HepG2 (cell line): ENCODE results near the gene FGF2. TPM values are rescaled to one million over a fixed set of nuclear protein-coding genes. Genes with fewer than 3 reads are reported as not detected.

ENCODE experiments used
- ATAC-seq: fragments of 200-7000 bp; cut with Tn5 transposase; 3 replicates; pipeline ENCODE4 v1.9.1; 2020; ENCODE audit warnings: mild to moderate bottlenecking, moderate library complexity
- BruUV-seq: library from RNA; stranded (reverse); fragments of 400-500 nt; replicated peaks from 2 replicates; lab custom pipeline; 2021; lab: Mats Ljungman, UMichigan
- CTCF ChIA-PET: fragments of 300-600 bp; formaldehyde crosslinking; extraction: SDS; loops from one replicate; lab custom pipeline; 2021; ENCODE audit warnings: low total read pairs, inconsistent platforms, low intra/inter-chr PET ratio; lab: Yijun Ruan, JAX
- POLR2A ChIA-PET: fragments of 350-600 bp; sonication (Branson Sonifier 250); formaldehyde crosslinking; loops from one replicate; lab custom pipeline; 2020; ENCODE audit warnings: antibody characterized with exemption, inconsistent platforms; lab: Yijun Ruan, JAX
- DNase-seq: peaks from one replicate; pipeline ENCODE4 v3.0.0-alpha.2; 2015; ENCODE audit warnings: low spot score
- FAIRE-seq: peaks from 3 replicates; lab custom pipeline; 2011; peaks lifted over from hg19 to GRCh38; lab: Jason Lieb, UNC
- H2AFZ ChIP-seq: one replicate; pipeline ENCODE4 v1.6.1; 2011; ENCODE audit warnings: low read length, inconsistent platforms
- H3K27ac ChIP-seq: fragments of 300-600 bp; 3 replicates; pipeline ENCODE4 v1.8.0; 2011; ENCODE audit warnings: mixed run types, mild to moderate bottlenecking, mixed read lengths, low read length, inconsistent platforms; ENCODE audit not compliant: insufficient read depth; ENCODE audit errors: extremely low read length
- H3K27me3 ChIP-seq, 2 experiments: fragments of 200-600 bp in 1 of 2; 2 replicates in 1 of 2; 3 replicates in 1 of 2; pipeline versions ENCODE4 v1.6.0 to v1.8.0; 2011; ENCODE audit warnings: low read length in 2 of 2, mild to moderate bottlenecking in 2 of 2, moderate library complexity in 2 of 2, inconsistent platforms in 1 of 2; ENCODE audit not compliant: insufficient read depth in 2 of 2, control insufficient read depth in 1 of 2
- H3K36me3 ChIP-seq, 2 experiments: fragments of 200-600 bp in 1 of 2; replicated peaks in 1 of 2; 2 replicates in 1 of 2; 3 replicates in 1 of 2; pipeline versions ENCODE4 v1.5.1 to v1.8.0; 2011; ENCODE audit warnings: low read length in 2 of 2, inconsistent platforms in 1 of 2; ENCODE audit not compliant: insufficient read depth in 2 of 2, control insufficient read depth in 1 of 2
- H3K4me1 ChIP-seq: 2 replicates; pipeline ENCODE4 v1.5.1; 2012; ENCODE audit warnings: low read length, inconsistent platforms; ENCODE audit not compliant: insufficient read depth
- H3K4me2 ChIP-seq: 2 replicates; pipeline ENCODE4 v1.6.0; 2011; ENCODE audit warnings: low read depth, low read length, inconsistent platforms
- H3K4me3 ChIP-seq, 3 experiments: fragments of 200-600 bp in 1 of 3; sonication (generic), shearing (Covaris generic) in 1 of 3; replicated peaks in 1 of 3; 2 replicates each; pipeline ENCODE4 v1.5.1; 2011 to 2016; ENCODE audit warnings: low read length in 3 of 3, inconsistent platforms in 2 of 3, low read depth in 2 of 3, mild to moderate bottlenecking in 2 of 3, control low read depth in 1 of 3, mixed read lengths in 1 of 3; ENCODE audit not compliant: insufficient read depth in 1 of 3
- H3K79me2 ChIP-seq: one replicate; pipeline ENCODE4 v1.6.1; 2011; ENCODE audit warnings: low read length, inconsistent platforms; ENCODE audit not compliant: insufficient read depth
- H3K9ac ChIP-seq: 2 replicates; pipeline ENCODE4 v1.6.0; 2011; ENCODE audit warnings: mild to moderate bottlenecking, low read depth, low read length, inconsistent platforms; ENCODE audit not compliant: insufficient read depth
- H3K9me3 ChIP-seq: 2 replicates; pipeline ENCODE4 v1.5.1; 2012; ENCODE audit warnings: mild to moderate bottlenecking, low read length
- H4K20me1 ChIP-seq: 2 replicates; pipeline ENCODE4 v1.6.0; 2011; ENCODE audit warnings: inconsistent platforms, mild to moderate bottlenecking, low read length, moderate library complexity; ENCODE audit not compliant: insufficient read depth
- ELF4 ChIP-seq: sonication (generic); formaldehyde crosslinking; IDR thresholded peaks from 2 replicates; pipeline ENCODE4 v1.5.0; 2020; ENCODE audit warnings: missing genetic modification reagents, mild to moderate bottlenecking, moderate library complexity, borderline replicate concordance
- WGBS: methylation state at CpG from one replicate; pipeline ENCODE4 v1.1.6; 2017; ENCODE audit warnings: low lambda C conversion rate; 5-methylcytosine and 5-hydroxymethylcytosine counted together
- in situ Hi-C: cut with HindIII; loops from 2 replicates; pipeline ENCODE4 v1.10.0; 2017; ENCODE audit warnings: low pct_unique_long_range_greater_than_20kb; ENCODE audit not compliant: extremely low pct_ligation_motif_present
- intact Hi-C: fragments of 100-400 bp; cut with micrococcal nuclease; formaldehyde crosslinking; loops from one replicate; pipeline ENCODE4 v1.10.0; 2022; ENCODE audit not compliant: unreplicated experiment
- polyA plus RNA-seq, 8 experiments: library from polyadenylated mRNA; depleted of rRNA in 3 of 8; stranded (reverse) in 7 of 8; unstranded in 1 of 8; fragments of >200 nt; fragmentation: Illumina TruSeq in 4 of 8; extraction: Trizol in 4 of 8; gene quantifications; 2 replicates each; pipeline versions ENCODE4 v1.2.1 to v1.2.3, GENCODE V29; 2011 to 2016; ENCODE audit warnings: low read depth in 4 of 8, missing spikeins in 1 of 8, mixed read lengths in 1 of 8; ENCODE audit not compliant: insufficient read depth in 1 of 8
- total RNA-seq, 5 experiments: library from RNA; depleted of rRNA; stranded (reverse); fragments of >200 nt; fragmentation: Illumina TruSeq; extraction: Trizol; gene quantifications; 2 replicates each; pipeline ENCODE4 v1.2.3, GENCODE V29; 2016; ENCODE audit warnings: low read depth in 1 of 5
- TF ChIP-seq, protein P1 (sequence below): IDR thresholded peaks from 2 replicates; pipeline ENCODE4 v1.6.1; 2016
- TF ChIP-seq, protein P2 (sequence below): IDR thresholded peaks from 2 replicates; pipeline ENCODE4 v1.4.0; 2020; ENCODE audit warnings: mild to moderate bottlenecking, missing genetic modification reagents

The FGF2 gene
- total and polyA plus RNA-seq, 2 of the 13 experiments (the other 11 are each of a cell fraction or from before 2014, with no cell fraction given) = 0.01 to 0.02 TPM

DNA sequence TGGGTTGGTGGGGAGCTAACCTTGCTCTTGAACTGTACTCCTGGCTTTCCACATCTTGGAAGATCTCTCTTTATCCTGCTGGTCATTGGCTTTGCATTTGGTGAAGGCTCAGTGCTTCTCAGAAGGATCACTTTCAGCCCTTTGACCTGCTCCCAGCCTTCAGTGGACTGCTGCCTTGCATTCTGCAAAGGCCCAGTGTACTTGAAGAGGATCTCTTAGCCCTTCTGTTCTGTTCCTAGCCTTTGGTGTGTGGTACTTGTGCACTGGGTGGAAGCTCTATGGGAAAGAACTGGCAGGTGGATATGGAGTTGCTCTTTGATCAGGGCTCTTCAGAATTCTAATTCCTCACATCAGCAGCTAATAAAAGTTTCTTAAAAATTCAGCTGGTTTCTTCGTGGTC, 46.5 kb downstream of the FGF2 start:
- Histone ChIP-seq H3K4me3 (no peak overlapping the region), H3K27me3 (no peaks in the 10 kb centered on the region)
- intact Hi-C loops = loop anchor here (1.0 kb wide), 1 partner anchor 44 kb away; no protein-coding TSS in a partner anchor
- TF ChIP-seq, protein P1, sequence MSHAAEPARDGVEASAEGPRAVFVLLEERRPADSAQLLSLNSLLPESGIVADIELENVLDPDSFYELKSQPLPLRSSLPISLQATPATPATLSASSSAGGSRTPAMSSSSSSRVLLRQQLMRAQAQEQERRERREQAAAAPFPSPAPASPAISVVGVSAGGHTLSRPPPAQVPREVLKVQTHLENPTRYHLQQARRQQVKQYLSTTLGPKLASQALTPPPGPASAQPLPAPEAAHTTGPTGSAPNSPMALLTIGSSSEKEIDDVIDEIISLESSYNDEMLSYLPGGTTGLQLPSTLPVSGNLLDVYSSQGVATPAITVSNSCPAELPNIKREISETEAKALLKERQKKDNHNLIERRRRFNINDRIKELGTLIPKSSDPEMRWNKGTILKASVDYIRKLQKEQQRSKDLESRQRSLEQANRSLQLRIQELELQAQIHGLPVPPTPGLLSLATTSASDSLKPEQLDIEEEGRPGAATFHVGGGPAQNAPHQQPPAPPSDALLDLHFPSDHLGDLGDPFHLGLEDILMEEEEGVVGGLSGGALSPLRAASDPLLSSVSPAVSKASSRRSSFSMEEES (CRISPR knock-in tag) = no peak
- no peak for TF ChIP-seq ELF4 (CRISPR knock-in tag)
- TF ChIP-seq, protein P2, sequence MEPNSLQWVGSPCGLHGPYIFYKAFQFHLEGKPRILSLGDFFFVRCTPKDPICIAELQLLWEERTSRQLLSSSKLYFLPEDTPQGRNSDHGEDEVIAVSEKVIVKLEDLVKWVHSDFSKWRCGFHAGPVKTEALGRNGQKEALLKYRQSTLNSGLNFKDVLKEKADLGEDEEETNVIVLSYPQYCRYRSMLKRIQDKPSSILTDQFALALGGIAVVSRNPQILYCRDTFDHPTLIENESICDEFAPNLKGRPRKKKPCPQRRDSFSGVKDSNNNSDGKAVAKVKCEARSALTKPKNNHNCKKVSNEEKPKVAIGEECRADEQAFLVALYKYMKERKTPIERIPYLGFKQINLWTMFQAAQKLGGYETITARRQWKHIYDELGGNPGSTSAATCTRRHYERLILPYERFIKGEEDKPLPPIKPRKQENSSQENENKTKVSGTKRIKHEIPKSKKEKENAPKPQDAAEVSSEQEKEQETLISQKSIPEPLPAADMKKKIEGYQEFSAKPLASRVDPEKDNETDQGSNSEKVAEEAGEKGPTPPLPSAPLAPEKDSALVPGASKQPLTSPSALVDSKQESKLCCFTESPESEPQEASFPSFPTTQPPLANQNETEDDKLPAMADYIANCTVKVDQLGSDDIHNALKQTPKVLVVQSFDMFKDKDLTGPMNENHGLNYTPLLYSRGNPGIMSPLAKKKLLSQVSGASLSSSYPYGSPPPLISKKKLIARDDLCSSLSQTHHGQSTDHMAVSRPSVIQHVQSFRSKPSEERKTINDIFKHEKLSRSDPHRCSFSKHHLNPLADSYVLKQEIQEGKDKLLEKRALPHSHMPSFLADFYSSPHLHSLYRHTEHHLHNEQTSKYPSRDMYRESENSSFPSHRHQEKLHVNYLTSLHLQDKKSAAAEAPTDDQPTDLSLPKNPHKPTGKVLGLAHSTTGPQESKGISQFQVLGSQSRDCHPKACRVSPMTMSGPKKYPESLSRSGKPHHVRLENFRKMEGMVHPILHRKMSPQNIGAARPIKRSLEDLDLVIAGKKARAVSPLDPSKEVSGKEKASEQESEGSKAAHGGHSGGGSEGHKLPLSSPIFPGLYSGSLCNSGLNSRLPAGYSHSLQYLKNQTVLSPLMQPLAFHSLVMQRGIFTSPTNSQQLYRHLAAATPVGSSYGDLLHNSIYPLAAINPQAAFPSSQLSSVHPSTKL = no peak
- TF ChIP-seq, all 625 proteins: peak for 0
- H3K79me2 ChIP-seq = no peaks in the 10 kb centered on the region
- H2AFZ ChIP-seq = no peak overlapping the region
- no TSS peak for BruUV-seq
- no peak for ATAC-seq
- H3K4me1 ChIP-seq = peaks cover 6% of the 10 kb centered on the region; the same call in 1 of the 2 replicates
- no peaks in the 10 kb centered on the region for H3K9me3 ChIP-seq
- no peaks in the 10 kb centered on the region for H3K36me3 ChIP-seq
- H3K4me2 ChIP-seq = no peak overlapping the region
- POLR2A ChIA-PET = no interaction called here
- CTCF ChIA-PET = no interaction called here
- no peak overlapping the region for H3K27ac ChIP-seq
- no peak for DNase-seq
- WGBS = 61% methylated on average over 1 of the region's 1 CpG
- no peak overlapping the region for H3K9ac ChIP-seq
- FAIRE-seq = no peak
- no peaks in the 10 kb centered on the region for H4K20me1 ChIP-seq
- in situ Hi-C loops = no loop called here
